ENCODE results near the gene PIGZ. TPM values are rescaled to one million over a fixed set of nuclear protein-coding genes. Genes with fewer than 3 reads are reported as not detected.

PIGZ gene
- total and polyA plus RNA-seq, 9 of the 15 experiments (the other 6 are each of a cell fraction or from before 2014, with no cell fraction given): 0.15 to 1.8 (median 0.76) TPM

GRCh38 chr3:196971094-196971698, 2.6 kb upstream of the PIGZ start:
- in situ Hi-C loops (cut with MboI): loop anchor here (10.0 kb wide), 2 partner anchors 214 to 366 kb away; no protein-coding TSS in a partner anchor
- H3K27me3 ChIP-seq (ENCODE audit: control insufficient read depth in 2 of 2, insufficient read depth in 2 of 2, low read length in 2 of 2): no peaks in the 10 kb centered on the region
- CTCF ChIA-PET (ENCODE audit: low intra/inter-chr PET ratio): interaction anchor here (2.4 to 2.7 kb wide), 2 partner anchors 133 to 362 kb away, joined by 9 to 10 read pairs; no protein-coding TSS in a partner anchor
- ATAC-seq: peak; percentile 29
- peaks cover 8% of the 10 kb centered on the region; the same call in 1 of the 3 replicates for H3K36me3 ChIP-seq (ENCODE audit: control insufficient read depth, insufficient read depth, low read length)
- peak; percentile 36 to 85 (median 62) for DNase-seq (ENCODE audit: extremely low read depth in 1 of 4, low spot score in 3 of 4)
- H3K79me2 ChIP-seq (ENCODE audit: control insufficient read depth, insufficient read depth, low read length): peaks cover 12% of the 10 kb centered on the region; the same call in 2 of the 3 replicates
- FAIRE-seq: peak; percentile 93
- H4K20me1 ChIP-seq (replicated peaks; ENCODE audit: control insufficient read depth, insufficient read depth, low read length): no peaks in the 10 kb centered on the region
- H3K4me2 ChIP-seq (ENCODE audit: insufficient read depth, low read length): peak overlapping the region; percentile 19; the same call in 1 of the 2 replicates
- 0 out of 4 replicates have a peak overlapping the region, but pooled peaks of 1 of the 2 experiments have one; percentile 90 for H3K9ac ChIP-seq (ENCODE audit: insufficient read depth in 1 of 2, low read depth in 2 of 2, low read length in 2 of 2)
- H3K4me3 ChIP-seq: no peak overlapping the region
- peak overlapping the region; percentile 34; the same call in 1 of the 3 replicates for H3K27ac ChIP-seq (ENCODE audit: extremely low read depth, low read depth, low read length)
- intact Hi-C loops (cut with micrococcal nuclease): loop anchor here (1.0 to 5.0 kb wide), 3 partner anchors 133 to 449 kb away; no protein-coding TSS in a partner anchor
- BruUV-seq (replicated peaks): no TSS peak
- H3K4me1 ChIP-seq (replicated peaks in 1 of 2; ENCODE audit: control insufficient read depth in 2 of 2, insufficient read depth in 2 of 2, low read length in 2 of 2): peaks cover 22 to 33% of the 10 kb centered on the region in 2 experiments; a peak in 4 of 5 replicates
- WGBS (ENCODE audit: insufficient coverage, low coverage, missing lambda C conversion rate): 34% methylated on average over 7 of the region's 7 CpGs
- peaks cover 3% of the 10 kb centered on the region; the same call in 1 of the 2 replicates for H3K9me3 ChIP-seq (replicated peaks; ENCODE audit: control insufficient read depth, insufficient read depth, low read depth, low read length)
- peak overlapping the region; percentile 92; the same call in 1 of the 2 replicates for H2AFZ ChIP-seq (ENCODE audit: low read depth, low read length)
- POLR2A ChIA-PET: interaction anchor here (0.6 to 1.2 kb wide), 8 partner anchors 11 to 630 kb away, joined by 3 to 4 read pairs (median 3); no protein-coding TSS in a partner anchor
- H3K9me1 ChIP-seq (ENCODE audit: control insufficient read depth, insufficient read depth, low read length): no peaks in the 10 kb centered on the region
- 0 out of 2 replicates have a peak, but pooled peaks have one; percentile 10 for TF ChIP-seq CBFA2T2 (conservative IDR thresholded peaks at IDR 0.05)
- no peak for TF ChIP-seq IFI16 (CRISPR knock-in tag; IDR thresholded peaks at IDR 0.05)
- TF ChIP-seq, protein P1, sequence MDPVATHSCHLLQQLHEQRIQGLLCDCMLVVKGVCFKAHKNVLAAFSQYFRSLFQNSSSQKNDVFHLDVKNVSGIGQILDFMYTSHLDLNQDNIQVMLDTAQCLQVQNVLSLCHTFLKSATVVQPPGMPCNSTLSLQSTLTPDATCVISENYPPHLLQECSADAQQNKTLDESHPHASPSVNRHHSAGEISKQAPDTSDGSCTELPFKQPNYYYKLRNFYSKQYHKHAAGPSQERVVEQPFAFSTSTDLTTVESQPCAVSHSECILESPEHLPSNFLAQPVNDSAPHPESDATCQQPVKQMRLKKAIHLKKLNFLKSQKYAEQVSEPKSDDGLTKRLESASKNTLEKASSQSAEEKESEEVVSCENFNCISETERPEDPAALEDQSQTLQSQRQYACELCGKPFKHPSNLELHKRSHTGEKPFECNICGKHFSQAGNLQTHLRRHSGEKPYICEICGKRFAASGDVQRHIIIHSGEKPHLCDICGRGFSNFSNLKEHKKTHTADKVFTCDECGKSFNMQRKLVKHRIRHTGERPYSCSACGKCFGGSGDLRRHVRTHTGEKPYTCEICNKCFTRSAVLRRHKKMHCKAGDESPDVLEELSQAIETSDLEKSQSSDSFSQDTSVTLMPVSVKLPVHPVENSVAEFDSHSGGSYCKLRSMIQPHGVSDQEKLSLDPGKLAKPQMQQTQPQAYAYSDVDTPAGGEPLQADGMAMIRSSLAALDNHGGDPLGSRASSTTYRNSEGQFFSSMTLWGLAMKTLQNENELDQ (CRISPR knock-in tag; IDR thresholded peaks at IDR 0.05; ENCODE audit: borderline replicate concordance): no peak
- no peak for TF ChIP-seq FUS (optimal IDR thresholded peaks at IDR 0.05; ENCODE audit: low read depth, low read length)
- TF ChIP-seq CBFA2T3 (IDR thresholded peaks at IDR 0.05): peak; percentile 62
- peak; percentile 35 to 41; a peak in 1 of 4 replicates for TF ChIP-seq KDM1A (IDR thresholded peaks at IDR 0.05)
- TF ChIP-seq RFX1 (IDR thresholded peaks at IDR 0.05): peak; percentile 72
- no peak for TF ChIP-seq HNRNPL (IDR thresholded peaks at IDR 0.05; ENCODE audit: low read depth, low read length)
- TF ChIP-seq TRIM28 (IDR thresholded peaks at IDR 0.05): peak; percentile 53; the same call in 1 of the 2 replicates
- TF ChIP-seq MYNN (IDR thresholded peaks at IDR 0.05): peak; percentile 91
- no peak for TF ChIP-seq MYNN (CRISPR knock-in tag; IDR thresholded peaks at IDR 0.05)
- no peak for TF ChIP-seq CCNT2 (IDR thresholded peaks at IDR 0.05; ENCODE audit: borderline replicate concordance, extremely low read depth, insufficient read length, low read depth, low read length)
- TF ChIP-seq, protein P2, sequence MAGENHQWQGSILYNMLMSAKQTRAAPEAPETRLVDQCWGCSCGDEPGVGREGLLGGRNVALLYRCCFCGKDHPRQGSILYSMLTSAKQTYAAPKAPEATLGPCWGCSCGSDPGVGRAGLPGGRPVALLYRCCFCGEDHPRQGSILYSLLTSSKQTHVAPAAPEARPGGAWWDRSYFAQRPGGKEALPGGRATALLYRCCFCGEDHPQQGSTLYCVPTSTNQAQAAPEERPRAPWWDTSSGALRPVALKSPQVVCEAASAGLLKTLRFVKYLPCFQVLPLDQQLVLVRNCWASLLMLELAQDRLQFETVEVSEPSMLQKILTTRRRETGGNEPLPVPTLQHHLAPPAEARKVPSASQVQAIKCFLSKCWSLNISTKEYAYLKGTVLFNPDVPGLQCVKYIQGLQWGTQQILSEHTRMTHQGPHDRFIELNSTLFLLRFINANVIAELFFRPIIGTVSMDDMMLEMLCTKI (IDR thresholded peaks at IDR 0.05; ENCODE audit: partially characterized antibody): no peak
- TF ChIP-seq RBM25 (IDR thresholded peaks at IDR 0.05; ENCODE audit: low read depth, low read length, severe bottlenecking): peak; percentile 60
- TF ChIP-seq MXD1 (CRISPR knock-in tag; IDR thresholded peaks at IDR 0.05; ENCODE audit: borderline replicate concordance, poor library complexity, severe bottlenecking): no peak
